Measurements from ENCODE around the gene KLC1.
A peak's percentile ranks its signal among the peaks of the same experiment; 100 is the strongest.
"Not testable (repeated sequence)": the region's sequence is repeated elsewhere in the genome, so short reads cannot be mapped to it uniquely, and the experiment has no call there.

KLC1 gene

GRCh38 chr14:103626146-103626850, 2.7 kb upstream of the KLC1 start:
- DNase-seq, result no peak

- no peak for DNase-seq
Measured at GRCh38 chr14:103627073-103628025, 1.7 kb upstream of the KLC1 start.

DNA sequence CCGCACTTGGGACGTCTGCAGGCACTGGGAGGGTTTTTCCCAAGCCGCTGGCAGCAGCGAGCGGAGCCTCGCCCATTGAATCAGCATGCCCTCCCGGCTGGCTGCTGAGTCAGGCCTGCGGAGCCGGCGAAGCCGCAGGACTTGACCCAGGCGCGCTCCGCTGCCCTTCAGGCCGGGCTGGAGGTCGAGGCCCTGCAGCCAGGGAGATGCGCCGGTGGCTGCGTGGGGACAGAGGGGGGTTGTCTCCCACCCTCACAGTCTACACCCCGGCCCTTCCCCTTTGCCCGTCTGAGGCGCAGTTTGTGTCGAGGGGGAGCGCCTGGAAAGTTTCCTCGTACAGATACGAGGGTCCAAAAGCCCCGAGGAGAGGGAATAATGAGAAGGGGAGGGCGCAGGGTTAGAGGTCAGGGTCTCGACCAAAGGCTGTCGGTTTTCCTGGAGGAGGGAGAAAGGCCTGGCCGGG, 759 bp upstream of the KLC1 start:
- DNase-seq, result peak; percentile 61

DNA sequence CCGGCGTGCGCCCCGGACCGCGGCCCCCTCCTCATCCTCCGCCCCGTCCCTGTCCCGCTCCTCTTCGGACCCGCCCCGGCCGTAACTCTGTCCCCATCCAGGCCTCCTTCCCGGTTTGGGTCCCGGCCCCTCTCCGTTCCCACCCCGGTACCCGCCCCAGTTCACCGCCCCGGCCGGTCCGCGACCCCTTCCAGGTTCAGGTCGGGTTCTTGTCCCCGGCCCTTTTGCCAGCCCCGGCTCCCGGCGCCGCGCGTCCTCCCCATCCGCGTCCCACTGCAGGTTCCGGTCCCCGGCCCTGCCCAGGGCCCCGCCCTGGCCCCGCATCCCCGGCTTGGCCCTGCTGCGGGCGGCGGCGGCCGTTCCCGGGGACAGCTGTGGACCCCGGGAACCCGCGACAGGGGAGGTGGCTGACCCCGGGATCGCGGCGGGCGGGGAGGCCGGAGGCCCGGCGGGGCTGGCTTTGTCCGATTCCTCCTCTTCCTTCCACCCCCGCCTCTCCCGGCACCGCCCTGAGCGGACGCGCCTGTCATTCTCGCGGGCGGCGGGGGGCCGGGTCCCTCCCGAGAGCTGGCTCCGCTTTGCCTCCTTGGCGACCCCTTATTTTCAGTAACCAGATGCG, 601 bp downstream of the KLC1 start:
- peak; percentile 76 for DNase-seq

DNA sequence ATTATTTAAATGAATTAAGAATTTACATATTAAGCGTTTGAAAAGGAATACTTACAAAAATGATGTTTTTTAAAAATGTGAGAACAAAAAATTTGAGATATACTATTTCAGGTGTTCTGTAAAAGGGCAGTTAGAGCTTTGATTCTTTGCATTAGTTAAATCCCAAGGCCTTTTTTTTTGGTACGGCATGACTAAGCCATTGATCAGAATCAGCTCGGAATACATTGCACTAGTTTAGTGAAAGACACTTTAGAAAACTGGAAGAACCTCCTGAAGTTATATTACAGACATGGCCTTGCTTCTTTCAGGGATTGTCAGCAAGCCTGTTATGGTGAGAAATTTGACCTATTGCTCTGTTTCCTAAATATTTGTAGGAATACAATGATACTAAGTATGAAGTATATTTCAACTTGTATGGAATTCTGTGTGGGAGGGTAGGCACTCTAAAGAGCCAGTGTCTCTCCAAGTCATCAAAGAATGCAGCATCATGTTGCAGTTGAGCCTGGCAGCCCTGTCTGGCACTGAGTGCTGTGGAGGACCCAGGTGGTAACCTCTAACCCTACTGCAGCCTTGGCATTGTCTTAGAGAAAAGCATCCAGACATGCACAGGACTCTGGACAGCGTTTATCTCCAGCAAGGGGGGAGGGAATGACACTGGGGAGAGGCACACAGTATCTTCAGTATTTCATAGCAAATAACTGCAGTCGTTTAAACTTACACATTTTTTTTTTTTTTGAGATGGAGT, 1.5 kb downstream of the KLC1 start:
- DNase-seq, result no peak

DNA sequence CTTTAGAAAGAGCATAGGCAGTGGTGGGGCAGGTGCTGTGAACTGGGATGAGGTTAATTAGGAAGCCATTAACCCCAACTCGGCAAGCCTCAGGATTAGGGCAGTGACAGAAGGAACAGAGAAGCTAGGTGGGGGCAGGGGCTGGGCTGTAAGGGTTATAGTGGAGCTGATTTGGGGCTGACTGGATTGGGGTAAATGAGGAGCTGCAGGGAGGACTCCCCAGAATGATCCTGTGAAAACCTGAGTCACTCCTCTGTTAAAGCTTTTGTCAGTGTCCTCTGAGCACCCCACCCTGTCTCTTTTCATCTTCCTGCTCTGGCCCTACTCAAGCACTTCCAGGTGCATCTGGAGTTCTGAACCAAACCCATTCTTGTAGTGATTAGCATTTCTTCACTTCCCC, 4.4 kb downstream of the KLC1 start:
- no peak for DNase-seq

DNA sequence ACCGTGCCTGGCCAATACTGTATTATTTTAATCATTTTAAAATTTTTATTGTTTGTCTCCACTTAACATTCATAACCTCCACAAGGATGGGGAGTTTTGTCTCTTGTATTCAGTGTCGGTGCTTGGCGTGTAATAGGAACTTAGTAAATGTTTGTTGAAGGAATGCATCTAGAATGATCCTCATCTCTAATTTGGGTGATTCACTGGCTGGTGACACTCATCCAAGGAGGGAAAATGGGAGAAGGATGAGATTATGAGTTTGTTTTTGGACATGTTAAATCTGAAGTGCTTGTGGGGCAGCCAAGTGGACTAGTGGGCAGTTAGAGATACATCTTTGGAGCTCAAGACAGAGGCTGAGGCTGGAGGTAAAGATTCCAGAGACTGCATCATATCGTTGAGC, 5.1 kb downstream of the KLC1 start:
- DNase-seq, result no peak

- DNase-seq, result no peak
Measured at GRCh38 chr14:103638594-103638993, 9.6 kb downstream of the KLC1 start.

GRCh38 chr14:103641161-103641560, 12.2 kb downstream of the KLC1 start:
- DNase-seq, result no peak

- DNase-seq, result no peak
Measured at GRCh38 chr14:103646189-103646588, 17.2 kb downstream of the KLC1 start.

- DNase-seq, result no peak
Measured at GRCh38 chr14:103649001-103649400, 20.0 kb downstream of the KLC1 start.

DNA sequence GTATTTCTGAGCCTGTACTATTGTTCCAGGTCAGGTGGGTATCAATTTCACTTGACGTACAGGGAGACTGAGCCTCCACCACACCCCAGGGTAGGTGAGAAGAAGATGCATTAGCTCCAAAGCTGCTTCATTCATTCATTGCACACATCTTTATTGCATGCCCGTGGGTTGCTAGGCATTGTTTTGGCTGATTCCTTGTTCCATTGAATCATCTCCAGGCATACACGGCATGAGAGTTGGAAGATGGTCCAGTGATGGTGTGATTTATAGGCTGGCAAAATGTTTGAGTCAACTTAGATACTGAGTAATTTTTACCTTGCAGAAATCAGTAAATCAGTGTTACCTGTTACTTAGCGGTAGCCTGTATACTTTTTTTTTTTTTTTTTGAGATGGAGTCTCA, 21.2 kb downstream of the KLC1 start:
- DNase-seq, result no peak

DNA sequence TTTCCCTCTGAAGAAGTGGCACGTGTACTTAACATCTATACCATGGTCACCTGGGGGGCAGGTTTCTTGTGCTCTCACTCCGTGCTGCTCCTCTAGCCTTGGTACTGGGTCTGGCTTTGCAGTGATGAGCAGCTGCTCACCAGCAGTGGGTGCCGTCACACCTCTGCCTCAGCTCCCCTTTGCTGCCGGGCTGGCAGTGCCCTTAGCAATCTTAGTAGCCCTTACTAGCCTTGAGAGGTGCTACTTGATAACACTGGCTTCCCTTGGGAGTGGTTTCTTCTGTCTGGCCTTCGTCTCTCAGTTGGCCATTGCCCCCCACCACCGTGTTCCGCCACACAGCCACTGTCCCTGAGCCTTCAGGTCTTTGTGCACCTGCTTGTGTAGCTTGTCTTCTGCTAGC, 22.6 kb downstream of the KLC1 start:
- no peak for DNase-seq

- DNase-seq, result no peak
Measured at GRCh38 chr14:103652806-103653205, 23.8 kb downstream of the KLC1 start.

GRCh38 chr14:103653336-103653735, 24.3 kb downstream of the KLC1 start:
- not testable (repeated sequence) for DNase-seq

- DNase-seq, result no peak
Measured at GRCh38 chr14:103653805-103654204, 24.8 kb downstream of the KLC1 start.

DNA sequence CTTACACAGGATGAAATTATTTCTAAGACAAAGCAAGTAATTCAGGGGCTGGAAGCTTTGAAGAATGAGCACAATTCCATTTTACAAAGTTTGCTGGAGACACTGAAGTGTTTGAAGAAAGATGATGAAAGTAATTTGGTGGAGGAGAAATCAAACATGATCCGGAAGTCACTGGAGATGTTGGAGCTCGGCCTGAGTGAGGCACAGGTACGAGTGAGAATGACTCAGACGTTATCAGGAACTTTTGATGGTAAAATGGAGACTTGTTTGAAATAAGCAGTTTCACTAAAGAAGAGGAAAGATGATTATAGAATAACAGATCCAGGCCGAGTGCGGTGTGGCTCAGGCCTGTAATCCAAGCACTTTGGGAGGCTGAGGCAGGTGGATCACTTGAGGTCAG, 25.6 kb downstream of the KLC1 start:
- no peak for DNase-seq

DNA sequence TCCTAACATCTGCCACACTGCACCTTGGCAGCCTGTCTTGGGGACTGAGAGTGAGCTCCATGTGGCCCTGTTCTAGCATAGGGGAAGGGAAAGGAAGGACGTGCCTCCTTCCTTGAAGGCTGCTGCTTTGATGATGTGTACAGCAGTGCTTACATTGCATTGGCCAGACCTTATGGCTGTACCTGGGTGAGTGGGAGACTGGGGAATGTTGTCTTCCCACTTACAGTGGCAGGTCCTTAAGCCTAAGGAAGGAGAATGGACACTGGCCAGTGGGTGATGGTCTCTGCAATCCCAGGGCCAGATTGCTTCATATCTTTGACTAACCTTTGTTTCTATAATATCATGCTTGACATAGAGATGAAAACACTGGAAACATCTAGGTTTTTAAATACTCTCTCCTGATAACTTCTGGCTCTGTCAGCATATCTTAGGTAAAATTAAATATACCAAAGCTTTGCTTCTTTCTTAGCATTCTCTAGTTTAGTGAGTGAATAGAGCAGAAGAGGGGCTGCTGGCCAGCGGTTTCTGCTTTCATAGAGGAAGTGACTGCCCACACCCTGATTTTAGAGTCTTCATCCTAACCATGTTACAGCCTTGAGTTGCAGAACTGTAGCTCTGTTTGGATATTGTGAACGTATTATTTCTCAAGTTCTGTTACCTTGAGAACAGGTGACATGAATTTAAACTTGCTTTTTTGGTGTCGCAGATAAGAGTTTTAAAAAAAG, 27.2 kb downstream of the KLC1 start:
- no peak for DNase-seq

DNA sequence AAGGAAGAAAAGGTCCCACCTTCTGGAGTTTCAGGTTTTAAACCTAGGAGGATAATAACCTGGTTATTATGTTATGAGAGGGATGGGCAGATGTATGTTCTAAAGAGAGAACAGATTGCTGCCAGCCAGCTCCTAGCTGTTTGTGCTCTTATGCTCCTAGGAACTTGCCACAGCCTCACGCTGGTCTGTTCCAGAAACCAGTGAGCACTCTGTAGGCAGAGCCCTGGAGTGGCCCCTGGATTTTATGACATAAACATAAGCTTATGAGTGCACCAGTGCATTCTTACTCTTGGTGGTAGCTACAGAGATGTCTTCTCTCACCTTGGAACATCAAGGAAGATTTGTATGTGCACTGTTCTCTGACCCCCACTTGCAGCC, 27.7 kb downstream of the KLC1 start:
- no peak for DNase-seq

DNA sequence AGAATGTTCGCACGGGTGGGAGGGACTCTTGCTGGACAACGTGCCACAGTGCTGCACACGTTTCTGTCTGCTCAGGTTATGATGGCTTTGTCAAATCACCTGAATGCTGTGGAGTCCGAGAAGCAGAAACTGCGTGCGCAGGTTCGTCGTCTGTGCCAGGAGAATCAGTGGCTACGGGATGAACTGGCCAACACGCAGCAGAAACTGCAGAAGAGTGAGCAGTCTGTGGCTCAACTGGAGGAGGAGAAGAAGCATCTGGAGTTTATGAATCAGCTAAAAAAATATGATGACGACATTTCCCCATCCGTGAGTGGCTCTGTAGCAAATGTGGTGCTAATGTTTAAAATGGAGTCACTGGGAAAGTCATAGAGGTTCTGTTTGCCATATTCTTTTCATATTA, 28.5 kb downstream of the KLC1 start:
- DNase-seq, result no peak

- no peak for DNase-seq
Measured at GRCh38 chr14:103659631-103660030, 30.6 kb downstream of the KLC1 start.

DNA sequence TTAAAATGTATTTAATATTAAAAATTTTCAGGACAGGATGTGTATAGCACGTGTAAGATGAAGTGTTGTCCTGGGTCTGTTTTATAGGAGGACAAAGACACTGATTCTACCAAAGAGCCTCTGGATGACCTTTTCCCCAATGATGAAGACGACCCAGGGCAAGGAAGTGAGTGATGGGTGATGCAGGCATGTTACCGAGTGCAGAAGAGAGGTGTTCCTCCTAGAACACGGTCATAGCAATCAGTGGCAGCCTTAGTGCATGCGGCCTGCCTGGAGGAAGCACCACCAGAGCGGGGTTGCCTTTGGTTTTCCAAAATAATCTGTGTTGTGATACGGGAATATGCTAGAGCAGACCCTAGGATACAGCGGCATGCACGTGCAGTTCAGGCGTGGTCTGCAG, 33.0 kb downstream of the KLC1 start:
- no peak for DNase-seq
